Upper lobe of left lung (tissue), 4 donors: ENCODE results near the gene LGALS3.

ENCODE experiments used
- POLR2A ChIP-seq, 4 donors: fragments of 450-650 bp; IDR thresholded peaks; one replicate each; pipeline ENCODE4 v1.5.1; 2016 to 2017; ENCODE audit warnings: antibody characterized with exemption in 4 of 4, mild to moderate bottlenecking in 2 of 4
- POLR2AphosphoS5 ChIP-seq, 2 donors: sonication (generic); formaldehyde crosslinking; IDR thresholded peaks; one replicate each; pipeline ENCODE4 v1.5.1; 2017; ENCODE audit warnings: antibody characterized with exemption in 2 of 2
- TF ChIP-seq, protein P1 (sequence below), 6 experiments: fragments of 450-650 bp in 4 of 6; fragments of 200-600 bp in 2 of 6; sonication (generic) in 2 of 6; IDR thresholded peaks; one replicate each; pipeline ENCODE4 v1.5.1; 2016 to 2019; ENCODE audit warnings: antibody characterized with exemption in 6 of 6

DNA sequence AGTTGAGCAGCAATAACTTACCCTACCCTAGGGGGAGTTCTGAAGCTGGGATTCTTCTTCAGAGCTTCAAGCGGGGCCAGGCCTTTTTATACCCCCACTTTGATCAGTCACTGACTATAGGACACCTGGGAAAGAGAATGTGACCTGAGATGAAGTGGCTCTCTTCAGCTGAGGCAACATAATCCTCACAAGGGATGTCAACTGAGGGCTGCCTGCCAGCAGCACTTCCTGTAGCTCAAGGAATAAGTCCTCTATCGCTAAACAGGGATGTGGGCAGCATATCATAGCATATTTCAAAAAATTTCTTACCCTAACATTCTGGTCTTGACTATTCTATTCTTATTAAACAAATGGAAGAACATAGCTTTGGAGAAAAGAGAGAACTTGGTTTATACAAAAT, 17.4 kb downstream of the LGALS3 start:
- TF ChIP-seq, protein P1, sequence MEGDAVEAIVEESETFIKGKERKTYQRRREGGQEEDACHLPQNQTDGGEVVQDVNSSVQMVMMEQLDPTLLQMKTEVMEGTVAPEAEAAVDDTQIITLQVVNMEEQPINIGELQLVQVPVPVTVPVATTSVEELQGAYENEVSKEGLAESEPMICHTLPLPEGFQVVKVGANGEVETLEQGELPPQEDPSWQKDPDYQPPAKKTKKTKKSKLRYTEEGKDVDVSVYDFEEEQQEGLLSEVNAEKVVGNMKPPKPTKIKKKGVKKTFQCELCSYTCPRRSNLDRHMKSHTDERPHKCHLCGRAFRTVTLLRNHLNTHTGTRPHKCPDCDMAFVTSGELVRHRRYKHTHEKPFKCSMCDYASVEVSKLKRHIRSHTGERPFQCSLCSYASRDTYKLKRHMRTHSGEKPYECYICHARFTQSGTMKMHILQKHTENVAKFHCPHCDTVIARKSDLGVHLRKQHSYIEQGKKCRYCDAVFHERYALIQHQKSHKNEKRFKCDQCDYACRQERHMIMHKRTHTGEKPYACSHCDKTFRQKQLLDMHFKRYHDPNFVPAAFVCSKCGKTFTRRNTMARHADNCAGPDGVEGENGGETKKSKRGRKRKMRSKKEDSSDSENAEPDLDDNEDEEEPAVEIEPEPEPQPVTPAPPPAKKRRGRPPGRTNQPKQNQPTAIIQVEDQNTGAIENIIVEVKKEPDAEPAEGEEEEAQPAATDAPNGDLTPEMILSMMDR (IDR thresholded peaks at IDR 0.05), result no peak
- TF ChIP-seq POLR2A (IDR thresholded peaks at IDR 0.05) (no peak), POLR2AphosphoS5 (IDR thresholded peaks at IDR 0.05) (no peak)
